ENCODE results near the gene ZBTB34.

GRCh38 chr9:126851286-126851880 lies 9.1 kb upstream of the ZBTB34 start:
- TF ChIP-seq CTCF (IDR thresholded peaks at IDR 0.05; ENCODE audit: insufficient read depth, low read length, poor library complexity, severe bottlenecking) (no peak), EZH2phosphoT487 (conservative IDR thresholded peaks at IDR 0.05; ENCODE audit: low read length) (no peak)
